Activated CD8-positive, alpha-beta memory T cell treated with anti-CD3 and anti-CD28 coated beads, Interleukin-2, amount 50 U/mL, for 1 hour (primary cell): ENCODE results near the gene FMNL2.
"Not testable (repeated sequence)": the region's sequence is repeated elsewhere in the genome, so short reads cannot be mapped to it uniquely, and the experiment has no call there.

Source experiments
- DNase-seq: peaks from one replicate; pipeline ENCODE4 v3.0.0-alpha.2; 2020; ENCODE audit errors: extremely low read depth

Gene FMNL2

GRCh38 chr2:152335016-152335725 lies at the start of gene FMNL2:
FMNL2 (plus strand) TSS chr2:152335174.
- no peak for DNase-seq

DNA sequence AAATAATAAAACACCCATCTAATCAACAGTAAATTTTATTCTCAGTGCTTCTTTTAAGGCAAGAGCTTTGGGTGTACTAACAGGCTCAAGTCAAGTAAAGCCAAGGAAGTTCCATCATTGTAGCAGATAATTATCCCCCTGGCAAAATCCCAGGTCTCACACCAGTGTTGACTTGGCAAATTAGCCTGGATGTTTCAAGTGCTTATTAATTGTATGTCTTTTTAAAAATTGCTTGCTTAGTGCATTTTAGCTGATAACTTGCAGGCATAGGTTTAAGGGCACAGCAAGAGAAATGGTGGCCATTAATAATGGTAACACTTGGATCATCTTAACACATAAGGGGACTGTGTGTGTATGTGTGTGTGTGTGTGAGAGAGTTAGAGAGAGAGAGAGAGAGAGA lies 42.0 kb upstream of the FMNL2 start:
- DNase-seq: no peak

GRCh38 chr2:152297715-152298114 lies 37.3 kb upstream of the FMNL2 start:
- DNase-seq: no peak

DNA sequence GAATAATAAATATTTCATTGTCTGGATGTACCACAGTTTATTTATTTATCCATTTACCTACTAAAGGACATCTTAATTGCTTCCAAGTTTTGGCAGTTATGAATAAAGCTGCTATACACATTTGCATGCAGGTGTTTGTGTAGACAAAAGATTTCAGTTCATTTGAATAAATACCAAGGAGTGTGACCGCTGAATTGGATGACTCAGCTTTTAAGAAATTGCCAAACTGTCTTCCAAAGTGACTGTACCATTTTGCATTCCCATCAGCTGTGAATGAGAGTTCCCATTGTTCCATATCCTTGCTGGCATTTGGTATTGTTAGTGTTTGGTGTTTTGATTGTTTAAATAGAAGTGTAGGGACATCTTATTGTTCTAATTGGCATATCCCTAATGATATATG lies 36.2 kb upstream of the FMNL2 start:
- no peak for DNase-seq

GRCh38 chr2:152301131-152301530 lies 33.8 kb upstream of the FMNL2 start:
- no peak for DNase-seq

DNA sequence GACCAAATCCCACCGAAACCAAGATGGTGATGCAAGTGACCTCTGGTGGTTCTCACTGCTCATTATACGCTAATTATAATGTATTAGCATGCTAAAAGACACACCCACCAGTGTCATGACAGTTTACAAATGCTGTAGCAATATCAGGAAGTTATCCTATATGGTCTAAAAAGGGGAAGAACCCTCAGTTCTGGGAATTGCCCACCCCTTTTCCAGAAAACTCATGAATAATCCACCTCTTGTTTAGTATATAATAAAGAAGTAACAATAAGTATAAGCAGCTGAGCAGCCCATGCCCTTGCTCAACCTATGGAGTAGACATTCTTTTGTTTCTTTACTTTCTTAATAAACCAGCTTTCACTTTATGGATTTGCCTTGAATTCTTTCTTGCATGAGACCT lies 31.0 kb upstream of the FMNL2 start:
- no peak for DNase-seq

DNA sequence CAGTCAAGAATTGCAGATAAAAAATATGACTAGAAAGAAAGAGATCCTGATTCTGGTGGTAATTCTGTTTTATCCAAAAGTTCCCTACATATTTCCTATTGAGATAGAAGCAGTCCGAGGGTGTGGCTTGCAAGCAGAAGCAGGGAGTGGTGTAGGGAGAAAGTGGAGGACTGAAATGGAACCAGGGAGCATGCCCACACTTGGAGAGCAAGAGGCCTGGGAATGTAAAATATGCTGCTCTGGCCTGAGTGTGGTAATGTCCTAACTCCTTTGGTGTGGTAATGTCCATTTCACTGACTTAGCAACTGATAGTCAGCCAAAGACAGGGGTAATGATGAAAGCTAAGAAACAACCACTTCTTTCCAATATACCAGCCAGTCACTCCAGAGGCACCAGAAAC lies 30.1 kb upstream of the FMNL2 start:
- no peak for DNase-seq

DNA sequence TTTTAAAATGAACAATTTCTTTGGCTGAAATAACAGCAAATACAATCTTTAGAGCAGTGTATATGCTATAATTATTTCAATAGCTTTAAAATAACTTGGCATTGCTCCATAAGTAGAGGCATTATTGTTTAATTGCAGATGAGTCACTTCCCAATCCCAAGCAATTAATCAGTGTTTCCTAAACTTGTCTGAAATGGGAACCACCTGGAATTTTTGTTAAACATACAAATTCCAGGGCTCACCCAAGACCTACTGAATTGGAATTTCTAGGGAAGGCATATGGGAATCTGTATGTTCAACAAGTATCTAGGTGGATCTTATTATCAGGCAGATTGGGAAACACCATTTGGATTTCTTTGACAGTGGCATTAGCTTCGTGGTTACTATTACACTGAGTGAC lies 27.1 kb upstream of the FMNL2 start:
- DNase-seq: no peak

GRCh38 chr2:152309352-152310214 lies 25.4 kb upstream of the FMNL2 start:
- no peak for DNase-seq

DNA sequence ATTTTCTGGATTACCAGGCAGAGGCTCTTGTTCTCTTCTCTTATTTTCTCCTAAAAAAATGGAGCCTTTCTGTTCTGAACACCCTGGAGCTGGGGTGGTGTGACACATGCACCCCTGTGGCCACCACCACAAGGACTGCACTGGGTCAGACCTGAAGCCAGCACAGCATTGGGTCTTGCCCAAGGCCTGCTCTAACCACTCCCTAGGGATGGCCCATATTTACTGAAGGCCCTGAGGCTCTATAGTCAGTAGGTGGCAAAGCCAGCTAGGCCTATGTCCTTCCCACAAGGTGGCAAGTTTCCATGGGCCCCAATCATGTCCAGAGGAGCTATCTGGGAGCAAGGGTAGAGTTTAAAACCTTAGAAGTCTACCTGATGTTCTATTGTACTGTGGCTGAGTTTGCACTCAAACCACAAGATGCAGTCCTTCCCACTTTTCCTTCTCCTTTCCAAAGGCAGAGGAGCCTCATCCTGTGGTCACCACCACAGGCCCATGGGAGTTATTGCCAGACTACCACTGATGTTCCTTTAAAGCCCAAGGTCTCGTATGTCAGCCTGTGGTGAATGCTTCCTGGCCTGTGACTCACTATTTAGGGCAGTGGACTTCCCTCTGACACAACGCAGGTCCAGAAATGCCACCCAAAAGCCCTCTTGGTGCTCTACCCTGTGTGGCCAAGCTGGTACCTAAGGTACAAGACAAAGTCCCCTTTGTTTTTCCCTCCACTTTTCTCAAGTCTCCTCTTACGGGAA lies 15.0 kb upstream of the FMNL2 start:
- no peak for DNase-seq

DNA sequence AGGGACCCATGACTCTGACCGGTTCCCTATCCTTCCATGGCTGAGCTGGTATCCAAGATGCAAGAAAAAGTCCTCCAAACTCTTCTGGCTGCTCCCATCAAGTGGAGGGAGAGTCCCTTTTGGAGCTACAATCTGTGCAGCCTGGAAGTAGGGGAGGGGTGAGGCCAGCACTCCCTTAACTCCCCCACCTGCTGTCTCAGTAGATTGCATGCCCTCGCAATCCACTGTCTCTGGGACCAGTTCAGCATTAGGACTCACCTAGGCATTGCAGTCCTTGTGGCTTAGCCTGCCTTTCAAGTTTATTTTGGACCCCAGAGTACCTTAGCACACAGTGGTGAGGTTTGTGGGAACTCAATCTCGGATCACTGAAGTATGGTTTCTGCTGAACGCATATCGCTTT lies 14.2 kb upstream of the FMNL2 start:
- no peak for DNase-seq

DNA sequence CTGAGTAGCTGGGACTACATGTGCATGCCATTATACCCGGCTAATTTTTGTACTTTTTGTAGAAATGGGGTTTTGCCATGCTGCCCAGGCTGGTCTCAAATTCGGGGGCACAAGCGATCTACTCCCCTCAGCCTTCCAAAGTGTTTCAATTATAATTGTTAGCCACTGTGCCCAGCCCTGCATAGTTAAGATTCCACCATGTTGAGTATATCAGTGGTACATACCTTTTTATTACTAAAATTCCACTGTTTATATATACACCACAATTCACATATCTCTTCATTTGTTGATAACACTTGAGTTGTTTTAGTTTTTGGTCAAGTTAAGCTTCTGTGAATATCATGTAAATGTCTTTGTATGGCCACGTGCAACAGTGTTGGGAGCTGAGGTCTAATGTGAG lies 12.8 kb upstream of the FMNL2 start:
- DNase-seq: no peak

GRCh38 chr2:152325126-152325525 lies 9.8 kb upstream of the FMNL2 start:
- not testable (repeated sequence) for DNase-seq

DNA sequence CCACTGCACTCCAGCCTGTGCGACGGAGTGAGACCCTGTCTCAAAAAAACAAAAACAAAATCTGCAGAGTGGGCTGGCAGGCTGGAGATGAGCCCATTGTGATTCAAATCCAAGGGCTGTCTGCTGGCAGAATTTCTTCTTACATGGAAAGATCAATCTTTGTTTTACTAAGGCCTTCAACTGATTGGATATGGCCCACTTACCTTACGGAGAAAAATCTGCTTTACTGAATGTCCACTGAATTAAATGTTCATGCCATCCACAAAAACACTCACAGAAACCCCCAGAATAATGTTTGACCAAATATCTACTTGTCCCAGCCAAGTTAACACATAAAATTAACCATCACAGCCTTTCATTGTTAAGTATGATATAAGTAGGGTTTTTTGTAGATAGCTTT lies 8.3 kb upstream of the FMNL2 start:
- DNase-seq: no peak

- DNase-seq: no peak
Measured at GRCh38 chr2:152328013-152328412, 7.0 kb upstream of the FMNL2 start.

DNA sequence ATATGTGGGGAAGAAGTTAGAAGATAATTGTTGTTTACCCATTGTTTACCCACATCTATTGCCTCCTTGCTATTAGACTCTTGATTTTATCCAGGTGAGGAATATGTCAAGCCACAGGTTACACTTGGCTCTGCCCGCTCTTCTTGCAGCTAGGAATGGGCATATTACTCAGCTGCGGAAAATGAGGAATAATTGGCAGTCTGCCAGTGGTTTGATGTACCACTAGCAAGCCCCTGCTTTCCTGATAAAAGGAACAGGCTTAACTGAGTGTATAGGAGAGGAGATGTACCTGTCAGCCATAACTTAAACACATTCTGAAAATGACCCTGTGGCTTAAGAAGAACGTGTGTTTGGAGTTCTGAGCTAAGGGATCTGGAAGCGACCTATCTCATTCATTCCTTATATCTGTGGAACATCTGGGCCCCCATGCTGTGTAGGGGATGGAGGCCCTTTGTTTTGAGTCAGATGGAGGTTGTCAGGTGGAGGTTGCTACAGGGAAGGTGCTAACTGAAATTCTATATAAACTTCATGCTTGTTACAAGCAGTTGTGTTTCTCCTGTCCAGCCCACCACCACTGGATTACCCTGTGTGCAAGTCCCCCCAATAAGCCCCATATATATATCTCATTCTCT lies 4.6 kb upstream of the FMNL2 start:
- DNase-seq: no peak

DNA sequence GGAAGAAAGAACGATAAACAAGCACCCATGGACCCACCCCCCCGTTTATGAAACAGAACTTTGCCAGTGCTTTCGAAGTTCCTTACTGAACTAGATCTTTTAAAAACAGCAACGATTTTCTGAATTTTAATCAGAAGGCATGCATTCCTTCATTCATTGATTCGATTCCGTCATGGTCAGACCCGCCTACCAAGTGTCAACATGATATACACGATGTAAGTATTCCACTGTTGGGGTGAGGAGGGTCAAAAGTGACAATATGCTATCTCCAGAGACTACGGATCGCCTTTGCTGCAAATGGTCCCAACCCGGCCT lies 316 bp upstream of the FMNL2 start:
- no peak for DNase-seq

- no peak for DNase-seq
Measured at GRCh38 chr2:152335726-152336118, 748 bp downstream of the FMNL2 start.

GRCh38 chr2:152336119-152336853 lies 1.3 kb downstream of the FMNL2 start:
- no peak for DNase-seq

GRCh38 chr2:152336854-152337510 lies 2.0 kb downstream of the FMNL2 start:
- no peak for DNase-seq

GRCh38 chr2:152337511-152337903 lies 2.5 kb downstream of the FMNL2 start:
- no peak for DNase-seq
